HepG2 (cell line): Measurements from ENCODE around the gene MACROD2. TPM values are rescaled to one million over a fixed set of nuclear protein-coding genes. Genes with fewer than 3 reads are reported as not detected.
"Not testable (repeated sequence)": the region's sequence is repeated elsewhere in the genome, so short reads cannot be mapped to it uniquely, and the experiment has no call there.

Experiments
- ATAC-seq: fragments of 200-7000 bp; cut with Tn5 transposase; 3 replicates; pipeline ENCODE4 v1.9.1; 2020; ENCODE audit warnings: mild to moderate bottlenecking, moderate library complexity
- BruUV-seq: library from RNA; stranded (reverse); fragments of 400-500 nt; replicated peaks from 2 replicates; lab custom pipeline; 2021; lab: Mats Ljungman, UMichigan
- CTCF ChIA-PET: fragments of 300-600 bp; formaldehyde crosslinking; extraction: SDS; loops from one replicate; lab custom pipeline; 2021; ENCODE audit warnings: low total read pairs, inconsistent platforms, low intra/inter-chr PET ratio; lab: Yijun Ruan, JAX
- POLR2A ChIA-PET: fragments of 350-600 bp; sonication (Branson Sonifier 250); formaldehyde crosslinking; loops from one replicate; lab custom pipeline; 2020; ENCODE audit warnings: antibody characterized with exemption, inconsistent platforms; lab: Yijun Ruan, JAX
- DNase-seq: peaks from one replicate; pipeline ENCODE4 v3.0.0-alpha.2; 2015; ENCODE audit warnings: low spot score
- FAIRE-seq: peaks from 3 replicates; lab custom pipeline; 2011; peaks lifted over from hg19 to GRCh38; lab: Jason Lieb, UNC
- H2AFZ ChIP-seq: one replicate; pipeline ENCODE4 v1.6.1; 2011; ENCODE audit warnings: low read length, inconsistent platforms
- H3K27ac ChIP-seq: fragments of 300-600 bp; 3 replicates; pipeline ENCODE4 v1.8.0; 2011; ENCODE audit warnings: mixed run types, mild to moderate bottlenecking, mixed read lengths, low read length, inconsistent platforms; ENCODE audit not compliant: insufficient read depth; ENCODE audit errors: extremely low read length
- H3K27me3 ChIP-seq, 2 experiments: fragments of 200-600 bp in 1 of 2; 2 replicates in 1 of 2; 3 replicates in 1 of 2; pipeline versions ENCODE4 v1.6.0 to v1.8.0; 2011; ENCODE audit warnings: low read length in 2 of 2, mild to moderate bottlenecking in 2 of 2, moderate library complexity in 2 of 2, inconsistent platforms in 1 of 2; ENCODE audit not compliant: insufficient read depth in 2 of 2, control insufficient read depth in 1 of 2
- H3K36me3 ChIP-seq, 2 experiments: fragments of 200-600 bp in 1 of 2; replicated peaks in 1 of 2; 2 replicates in 1 of 2; 3 replicates in 1 of 2; pipeline versions ENCODE4 v1.5.1 to v1.8.0; 2011; ENCODE audit warnings: low read length in 2 of 2, inconsistent platforms in 1 of 2; ENCODE audit not compliant: insufficient read depth in 2 of 2, control insufficient read depth in 1 of 2
- H3K4me1 ChIP-seq: 2 replicates; pipeline ENCODE4 v1.5.1; 2012; ENCODE audit warnings: low read length, inconsistent platforms; ENCODE audit not compliant: insufficient read depth
- H3K4me2 ChIP-seq: 2 replicates; pipeline ENCODE4 v1.6.0; 2011; ENCODE audit warnings: low read depth, low read length, inconsistent platforms
- H3K4me3 ChIP-seq, 3 experiments: fragments of 200-600 bp in 1 of 3; sonication (generic), shearing (Covaris generic) in 1 of 3; replicated peaks in 1 of 3; 2 replicates each; pipeline ENCODE4 v1.5.1; 2011 to 2016; ENCODE audit warnings: low read length in 3 of 3, inconsistent platforms in 2 of 3, low read depth in 2 of 3, mild to moderate bottlenecking in 2 of 3, control low read depth in 1 of 3, mixed read lengths in 1 of 3; ENCODE audit not compliant: insufficient read depth in 1 of 3
- H3K79me2 ChIP-seq: one replicate; pipeline ENCODE4 v1.6.1; 2011; ENCODE audit warnings: low read length, inconsistent platforms; ENCODE audit not compliant: insufficient read depth
- H3K9ac ChIP-seq: 2 replicates; pipeline ENCODE4 v1.6.0; 2011; ENCODE audit warnings: mild to moderate bottlenecking, low read depth, low read length, inconsistent platforms; ENCODE audit not compliant: insufficient read depth
- H3K9me3 ChIP-seq: 2 replicates; pipeline ENCODE4 v1.5.1; 2012; ENCODE audit warnings: mild to moderate bottlenecking, low read length
- H4K20me1 ChIP-seq: 2 replicates; pipeline ENCODE4 v1.6.0; 2011; ENCODE audit warnings: inconsistent platforms, mild to moderate bottlenecking, low read length, moderate library complexity; ENCODE audit not compliant: insufficient read depth
- MAFF ChIP-seq: IDR thresholded peaks from 2 replicates; pipeline ENCODE4 v1.6.1; 2011; ENCODE audit warnings: low read depth, low read length, improper control_type of control experiment
- MAFK ChIP-seq, 2 experiments: IDR thresholded peaks in 1 of 2; conservative IDR thresholded peaks in 1 of 2; 2 replicates each; pipeline ENCODE4 v1.6.1; 2011; ENCODE audit warnings: improper control_type of control experiment in 2 of 2, low read length in 2 of 2
- NFE2 ChIP-seq: sonication (generic); formaldehyde crosslinking; IDR thresholded peaks from 2 replicates; pipeline ENCODE4 v1.4.0; 2020; ENCODE audit warnings: missing genetic modification reagents
- NFE2L2 ChIP-seq: fragments of 150-350 bp; IDR thresholded peaks from 2 replicates; pipeline ENCODE4 v1.6.1; 2014; ENCODE audit warnings: low read length
- SMC3 ChIP-seq: IDR thresholded peaks from 2 replicates; pipeline ENCODE4 v1.6.1; 2011; ENCODE audit warnings: low read length, improper control_type of control experiment
- WGBS: methylation state at CpG from one replicate; pipeline ENCODE4 v1.1.6; 2017; ENCODE audit warnings: low lambda C conversion rate; 5-methylcytosine and 5-hydroxymethylcytosine counted together
- in situ Hi-C: cut with HindIII; loops from 2 replicates; pipeline ENCODE4 v1.10.0; 2017; ENCODE audit warnings: low pct_unique_long_range_greater_than_20kb; ENCODE audit not compliant: extremely low pct_ligation_motif_present
- intact Hi-C: fragments of 100-400 bp; cut with micrococcal nuclease; formaldehyde crosslinking; loops from one replicate; pipeline ENCODE4 v1.10.0; 2022; ENCODE audit not compliant: unreplicated experiment
- polyA plus RNA-seq, 8 experiments: library from polyadenylated mRNA; depleted of rRNA in 3 of 8; stranded (reverse) in 7 of 8; unstranded in 1 of 8; fragments of >200 nt; fragmentation: Illumina TruSeq in 4 of 8; extraction: Trizol in 4 of 8; gene quantifications; 2 replicates each; pipeline versions ENCODE4 v1.2.1 to v1.2.3, GENCODE V29; 2011 to 2016; ENCODE audit warnings: low read depth in 4 of 8, missing spikeins in 1 of 8, mixed read lengths in 1 of 8; ENCODE audit not compliant: insufficient read depth in 1 of 8
- total RNA-seq, 5 experiments: library from RNA; depleted of rRNA; stranded (reverse); fragments of >200 nt; fragmentation: Illumina TruSeq; extraction: Trizol; gene quantifications; 2 replicates each; pipeline ENCODE4 v1.2.3, GENCODE V29; 2016; ENCODE audit warnings: low read depth in 1 of 5

Gene MACROD2
- total and polyA plus RNA-seq, 2 of the 13 experiments (the other 11 are each of a cell fraction or from before 2014, with no cell fraction given), result 0.13 to 0.51 TPM

- no TSS peak for BruUV-seq
- CTCF ChIA-PET, result no interaction called here
- FAIRE-seq (peak; percentile 48), DNase-seq (no peak), ATAC-seq (no peak)
- no peak overlapping the region for H3K4me2 ChIP-seq
- peak; percentile 94 to 95 for TF ChIP-seq MAFK (conservative IDR thresholded peaks at IDR 0.05 in 1 of 2, IDR thresholded peaks at IDR 0.05 in 1 of 2; ENCODE audit: low read length in 2 of 2)
- peak; percentile 86; the same call in 1 of the 2 replicates for TF ChIP-seq NFE2 (CRISPR knock-in tag)
- TF ChIP-seq SMC3, result no peak
- TF ChIP-seq NFE2L2, result peak; percentile 99
- peak; percentile 91 for TF ChIP-seq MAFF
- H3K79me2 ChIP-seq, result no peaks in the 10 kb centered on the region
- POLR2A ChIA-PET, result no interaction called here
- intact Hi-C loops (no loop called here), in situ Hi-C loops (no loop called here)
- H3K4me3 ChIP-seq, result no peak overlapping the region
- H3K27ac ChIP-seq, result no peak overlapping the region
- WGBS, result 8% methylated on average over 1 of the region's 1 CpG
- H2AFZ ChIP-seq, result no peak overlapping the region
- no peaks in the 10 kb centered on the region for H3K4me1 ChIP-seq
- H3K36me3 ChIP-seq, result no peaks in the 10 kb centered on the region
- H3K9ac ChIP-seq, result no peak overlapping the region
- no peaks in the 10 kb centered on the region for H3K27me3 ChIP-seq
- H3K9me3 ChIP-seq, result no peaks in the 10 kb centered on the region
- no peaks in the 10 kb centered on the region for H4K20me1 ChIP-seq
These were observed 218.7 kb downstream of the MACROD2 start for GRCh38 chr20:14214046-14214445.

- H3K9me3 ChIP-seq, POLR2A ChIA-PET, H3K36me3 ChIP-seq, CTCF ChIA-PET, H3K79me2 ChIP-seq, H3K9ac ChIP-seq, H3K4me2 ChIP-seq, in situ Hi-C loops, H3K4me1 ChIP-seq, H4K20me1 ChIP-seq, intact Hi-C loops, DNase-seq, BruUV-seq, H3K4me3 ChIP-seq, ATAC-seq, FAIRE-seq, H3K27me3 ChIP-seq, H2AFZ ChIP-seq, H3K27ac ChIP-seq: not testable (repeated sequence)
- WGBS, result 2% methylated on average over 1 of the region's 1 CpG
These were observed 220.6 kb downstream of the MACROD2 start for GRCh38 chr20:14215880-14216279.
